IMR-90 (cell line): Measurements from ENCODE around the gene IQCM. TPM values are rescaled to one million over a fixed set of nuclear protein-coding genes. Genes with fewer than 3 reads are reported as not detected.

ENCODE experiments used
- ATAC-seq: fragments of 200-7000 bp; cut with Tn5 transposase; 2 replicates; pipeline ENCODE4 v1.9.1; 2020; ENCODE audit warnings: low read depth, mild to moderate bottlenecking, moderate library complexity
- BruUV-seq: library from RNA; stranded (reverse); fragments of 400-500 nt; replicated peaks from 2 replicates; lab custom pipeline; 2021; lab: Mats Ljungman, UMichigan
- CTCF ChIA-PET: fragments of 300-600 bp; formaldehyde crosslinking; extraction: SDS; loops from one replicate; lab custom pipeline; 2021; ENCODE audit warnings: antibody characterized with exemption; lab: Yijun Ruan, JAX
- POLR2A ChIA-PET: fragments of 300-600 bp; sonication (Branson Sonifier 250); formaldehyde crosslinking; loops from one replicate; lab custom pipeline; 2022; ENCODE audit warnings: antibody characterized with exemption; ENCODE audit not compliant: unreplicated experiment; lab: Charles Lee
- DNase-seq: peaks from one replicate; pipeline ENCODE4 v3.0.0; 2013
- H2AFZ ChIP-seq: replicated peaks from 2 replicates; pipeline ENCODE3; 2013; ENCODE audit warnings: low read length, mild to moderate bottlenecking; ENCODE audit not compliant: poor library complexity
- H2AK5ac ChIP-seq: 2 replicates; pipeline ENCODE4 v1.6.1; 2013; ENCODE audit warnings: low read depth, low read length, inconsistent platforms
- H2AK9ac ChIP-seq: replicated peaks from 2 replicates; pipeline ENCODE3; 2013; ENCODE audit warnings: mild to moderate bottlenecking, low read depth, low read length, moderate library complexity; ENCODE audit not compliant: poor library complexity
- H2BK120ac ChIP-seq: 2 replicates; pipeline ENCODE4 v1.6.1; 2013; ENCODE audit warnings: low read depth, low read length, inconsistent platforms
- H2BK15ac ChIP-seq: 3 replicates; pipeline ENCODE4 v1.6.1; 2013; ENCODE audit warnings: low read depth, low read length, inconsistent platforms
- H2BK20ac ChIP-seq: 2 replicates; pipeline ENCODE4 v1.6.1; 2013; ENCODE audit warnings: low read depth, mild to moderate bottlenecking, inconsistent platforms, low read length, moderate library complexity
- H2BK5ac ChIP-seq: 2 replicates; pipeline ENCODE4 v1.6.1; 2013; ENCODE audit warnings: mild to moderate bottlenecking, low read depth, low read length, inconsistent platforms; ENCODE audit not compliant: poor library complexity, severe bottlenecking
- H3K14ac ChIP-seq: replicated peaks from 2 replicates; pipeline ENCODE4 v1.6.1; 2013; ENCODE audit warnings: low read depth, low read length, inconsistent platforms
- H3K18ac ChIP-seq: 2 replicates; pipeline ENCODE4 v1.6.1; 2013; ENCODE audit warnings: low read depth, low read length, control low read depth
- H3K23ac ChIP-seq: 2 replicates; pipeline ENCODE4 v1.6.1; 2013; ENCODE audit warnings: low read depth, low read length, inconsistent platforms
- H3K27ac ChIP-seq: 2 replicates; pipeline ENCODE4 v1.5.1; 2013; ENCODE audit warnings: mild to moderate bottlenecking, control low read depth, low read length; ENCODE audit not compliant: insufficient read depth
- H3K27me3 ChIP-seq: 2 replicates; pipeline ENCODE4 v1.6.1; 2013; ENCODE audit warnings: low read length; ENCODE audit not compliant: control insufficient read depth, insufficient read depth
- H3K36me3 ChIP-seq: 2 replicates; pipeline ENCODE4 v1.6.1; 2013; ENCODE audit warnings: low read length, mixed read lengths; ENCODE audit not compliant: control insufficient read depth, insufficient read depth
- H3K4ac ChIP-seq: 2 replicates; pipeline ENCODE4 v1.6.1; 2013; ENCODE audit warnings: low read depth, low read length, inconsistent platforms
- H3K4me1 ChIP-seq: 2 replicates; pipeline ENCODE4 v1.6.1; 2013; ENCODE audit warnings: low read length, mixed read lengths; ENCODE audit not compliant: control insufficient read depth, insufficient read depth
- H3K4me2 ChIP-seq: 2 replicates; pipeline ENCODE4 v1.6.1; 2013; ENCODE audit warnings: low read depth, mild to moderate bottlenecking, control low read depth, low read length, moderate library complexity
- H3K4me3 ChIP-seq: 2 replicates; pipeline ENCODE4 v1.5.1; 2013; ENCODE audit warnings: low read depth, mild to moderate bottlenecking, control low read depth, low read length, moderate library complexity; ENCODE audit not compliant: insufficient read depth
- H3K56ac ChIP-seq: 2 replicates; pipeline ENCODE4 v1.6.1; 2013; ENCODE audit warnings: low read length, inconsistent platforms; ENCODE audit not compliant: insufficient read depth; ENCODE audit errors: extremely low read depth
- H3K79me1 ChIP-seq, 2 experiments: 2 replicates each; pipeline ENCODE4 v1.6.1; 2013; ENCODE audit warnings: low read length in 2 of 2, inconsistent platforms in 1 of 2, low read depth in 1 of 2
- H3K9ac ChIP-seq: 2 replicates; pipeline ENCODE4 v1.6.1; 2013; ENCODE audit warnings: low read depth, low read length, control low read depth
- H3K9me1 ChIP-seq: 2 replicates; pipeline ENCODE4 v1.6.1; 2013; ENCODE audit warnings: low read length, inconsistent platforms; ENCODE audit not compliant: insufficient read depth
- H3K9me3 ChIP-seq: 2 replicates; pipeline ENCODE4 v1.6.1; 2013; ENCODE audit warnings: low read length; ENCODE audit not compliant: control insufficient read depth, insufficient read depth
- H4K20me1 ChIP-seq: 2 replicates; pipeline ENCODE4 v1.6.1; 2013; ENCODE audit warnings: low read length, inconsistent platforms; ENCODE audit not compliant: insufficient read depth
- H4K5ac ChIP-seq: 2 replicates; pipeline ENCODE4 v1.6.1; 2013; ENCODE audit warnings: mild to moderate bottlenecking, low read depth, low read length, control low read depth
- H4K8ac ChIP-seq, 2 experiments: 2 replicates each; pipeline ENCODE4 v1.6.1; 2013; ENCODE audit warnings: low read depth in 2 of 2, low read length in 2 of 2, control low read depth in 1 of 2, inconsistent platforms in 1 of 2
- H4K91ac ChIP-seq: 2 replicates; pipeline ENCODE4 v1.6.1; 2013; ENCODE audit warnings: low read depth, low read length, inconsistent platforms; ENCODE audit not compliant: insufficient read depth
- CEBPB ChIP-seq: IDR thresholded peaks from 2 replicates; pipeline ENCODE4 v1.6.1; 2012; ENCODE audit warnings: low read depth, low read length, improper control_type of control experiment
- CHD1 ChIP-seq: IDR thresholded peaks from 2 replicates; pipeline ENCODE4 v1.6.1; 2012; ENCODE audit warnings: low read depth, low read length, improper control_type of control experiment
- MAFK ChIP-seq: IDR thresholded peaks from 2 replicates; pipeline ENCODE4 v1.6.1; 2012; ENCODE audit warnings: low read depth, low read length, improper control_type of control experiment
- POLR2A ChIP-seq: IDR thresholded peaks from 2 replicates; pipeline ENCODE4 v1.6.1; 2012; ENCODE audit warnings: mild to moderate bottlenecking, low read depth, low read length
- WGBS, 2 experiments: methylation state at CpG; one replicate each; pipeline versions ENCODE4 v1.1.5 to v1.1.7; 2013; ENCODE audit warnings: missing lambda C conversion rate in 2 of 2; ENCODE audit not compliant: insufficient read length in 1 of 2; ENCODE audit errors: extremely low coverage in 2 of 2; 5-methylcytosine and 5-hydroxymethylcytosine counted together
- dilution Hi-C: fragments of 300-500 bp; cut with HindIII; formaldehyde crosslinking; loops from one replicate; pipeline ENCODE4 v1.14.3; 2018; ENCODE audit warnings: low sequenced_read_pairs; ENCODE audit not compliant: unreplicated experiment
- in situ Hi-C: fragments of 300-500 bp; cut with MboI; formaldehyde crosslinking; loops from 3 replicates; pipeline ENCODE4 v1.14.3; 2019; ENCODE audit warnings: low sequenced_read_pairs, inconsistent platforms, mixed read lengths
- intact Hi-C: fragments of 100-400 bp; cut with micrococcal nuclease; formaldehyde crosslinking; loops from 2 replicates; pipeline ENCODE4 v1.10.0; 2022
- polyA plus RNA-seq, 3 experiments: library from polyadenylated mRNA; depleted of rRNA; stranded (reverse); fragments of >200 nt; gene quantifications; 2 replicates each; pipeline ENCODE4 v1.2.3, GENCODE V29; 2012; ENCODE audit warnings: low replicate concordance in 1 of 3
- total RNA-seq: library from RNA; depleted of rRNA; stranded (reverse); fragments of >200 nt; gene quantifications from 2 replicates; pipeline ENCODE4 v1.2.3, GENCODE V29; 2012

The IQCM gene
- total and polyA plus RNA-seq, 2 of the 4 experiments (the other 2 are of a cell fraction) = not detected

- Histone ChIP-seq H4K91ac (no peak overlapping the region), H3K4me3 (no peak overlapping the region), H3K79me1 (no peaks in the 10 kb centered on the region), H3K18ac (no peak overlapping the region), H3K9me1 (no peaks in the 10 kb centered on the region), H2BK5ac (no peak overlapping the region), H2BK15ac (no peak overlapping the region), H2BK120ac (no peak overlapping the region), H4K20me1 (no peaks in the 10 kb centered on the region), H4K5ac (no peak overlapping the region), H2AK5ac (no peak overlapping the region), H3K27ac (no peak overlapping the region), H3K27me3 (no peaks in the 10 kb centered on the region), H3K14ac (no peak overlapping the region), H3K4ac (no peak overlapping the region), H2BK20ac (no peak overlapping the region), H3K56ac (no peak overlapping the region), H3K36me3 (no peaks in the 10 kb centered on the region), H3K9me3 (no peaks in the 10 kb centered on the region), H4K8ac (no peak overlapping the region), H2AK9ac (no peak overlapping the region), H3K4me2 (no peak overlapping the region), H3K4me1 (no peaks in the 10 kb centered on the region), H2AFZ (no peak overlapping the region), H3K23ac (no peak overlapping the region), H3K9ac (no peak overlapping the region)
- no CpG with 5 or more reads among the region's 3 CpGs for WGBS, 2 experiments
- POLR2A ChIA-PET = no interaction called here
- TF ChIP-seq POLR2A (no peak), CHD1 (no peak), MAFK (no peak), CEBPB (no peak)
- intact Hi-C loops (no loop called here), in situ Hi-C loops (no loop called here), dilution Hi-C loops (no loop called here)
- no TSS peak for BruUV-seq
- CTCF ChIA-PET = interaction anchor here (0.5 kb wide), 1 partner anchor 1415 kb away, joined by 3 read pairs; no protein-coding TSS in a partner anchor
- DNase-seq = no peak
- no peak for ATAC-seq
These were observed 416.6 kb downstream of the IQCM start for GRCh38 chr4:149398993-149399392.
